Esophagus muscularis mucosa (tissue), 3 donors: ENCODE data around the gene UBP1.

Experiments
- CTCF ChIP-seq, 3 experiments: fragments of 200-600 bp in 2 of 3; fragments of 450-650 bp in 1 of 3; sonication (generic) in 2 of 3; IDR thresholded peaks; one replicate each; pipeline ENCODE4 v1.5.1; 2017 to 2019; ENCODE audit warnings: antibody characterized with exemption in 3 of 3, mild to moderate bottlenecking in 2 of 3, moderate library complexity in 1 of 3
- POLR2A ChIP-seq: fragments of 450-650 bp; IDR thresholded peaks from one replicate; pipeline ENCODE4 v1.6.1; 2017; ENCODE audit warnings: antibody characterized with exemption, moderate library complexity, mild to moderate bottlenecking, low read depth

DNA sequence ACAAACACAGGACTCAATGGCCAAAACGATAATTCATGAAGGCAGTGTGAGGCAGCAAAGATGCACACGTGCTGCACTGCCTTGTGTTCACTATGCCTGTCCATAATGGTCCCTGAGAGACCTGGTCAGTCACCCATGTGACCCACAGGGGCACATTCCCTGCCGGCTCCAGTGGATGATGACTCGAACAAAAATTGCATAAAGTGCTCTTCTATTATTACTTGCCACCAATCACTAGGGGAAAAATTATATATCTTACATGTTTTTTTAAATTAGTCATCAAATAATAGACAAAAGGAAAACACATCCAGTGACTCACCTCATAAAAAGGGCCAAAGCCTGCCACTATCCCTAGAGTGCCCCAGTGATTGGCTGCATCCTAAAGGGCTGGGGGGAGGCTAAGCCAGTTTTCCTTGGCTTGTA lies 47.5 kb downstream of the UBP1 start:
- TF ChIP-seq CTCF (IDR thresholded peaks at IDR 0.05) (no peak), POLR2A (no peak)
